ENCODE results near the gene NOS1AP. TPM values are rescaled to one million over a fixed set of nuclear protein-coding genes. Genes with fewer than 3 reads are reported as not detected.

NOS1AP gene
- total and polyA plus RNA-seq, 12 donors = 0.37 to 12.0 (median 3.1) TPM

DNA sequence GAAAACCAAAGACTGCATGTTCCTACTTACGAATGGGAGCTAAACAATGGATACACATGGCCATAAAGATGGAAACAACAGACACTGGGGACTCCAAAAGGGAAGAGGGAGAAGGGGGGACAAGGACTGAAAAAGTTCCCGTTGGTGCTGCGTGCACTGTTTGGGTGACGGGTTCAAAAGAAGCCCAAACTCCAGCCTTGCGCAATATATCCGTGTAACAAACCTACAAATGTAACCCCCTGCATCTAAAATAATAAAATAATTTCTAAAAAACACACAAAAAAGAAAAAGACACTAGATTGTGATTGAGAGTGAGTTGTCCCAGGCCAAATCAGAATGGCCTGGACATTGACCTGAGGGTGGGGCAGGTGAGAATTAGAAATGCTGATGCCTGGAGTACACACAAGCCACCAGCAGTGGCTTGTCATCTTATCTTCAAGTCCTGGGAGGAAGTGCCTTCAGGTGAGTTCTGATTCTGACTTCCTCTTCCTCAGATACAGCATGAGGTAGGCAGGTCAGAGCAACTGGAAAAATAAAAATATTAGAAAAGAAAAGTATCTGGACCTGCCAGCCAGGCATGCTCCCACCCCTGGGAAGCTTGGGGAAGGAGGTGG lies 252.4 kb downstream of the NOS1AP start:
- H3K4me3 ChIP-seq = no peak overlapping the region
- intact Hi-C loops (cut with DNase I) = no loop called here
- H3K4me1 ChIP-seq (replicated peaks in 1 of 2) = no peaks in the 10 kb centered on the region
- H3K27me3 ChIP-seq = no peaks in the 10 kb centered on the region
- H3K9me3 ChIP-seq (replicated peaks in 1 of 3) = no peaks in the 10 kb centered on the region
- no peaks in the 10 kb centered on the region for H3K36me3 ChIP-seq (replicated peaks in 1 of 2)
- WGBS, 4 donors = 87 to 91% (median 90%) methylated on average over 6 of the region's 6 CpGs
- no peak overlapping the region for H3K27ac ChIP-seq
- no peak for DNase-seq
- TF ChIP-seq, protein P1, sequence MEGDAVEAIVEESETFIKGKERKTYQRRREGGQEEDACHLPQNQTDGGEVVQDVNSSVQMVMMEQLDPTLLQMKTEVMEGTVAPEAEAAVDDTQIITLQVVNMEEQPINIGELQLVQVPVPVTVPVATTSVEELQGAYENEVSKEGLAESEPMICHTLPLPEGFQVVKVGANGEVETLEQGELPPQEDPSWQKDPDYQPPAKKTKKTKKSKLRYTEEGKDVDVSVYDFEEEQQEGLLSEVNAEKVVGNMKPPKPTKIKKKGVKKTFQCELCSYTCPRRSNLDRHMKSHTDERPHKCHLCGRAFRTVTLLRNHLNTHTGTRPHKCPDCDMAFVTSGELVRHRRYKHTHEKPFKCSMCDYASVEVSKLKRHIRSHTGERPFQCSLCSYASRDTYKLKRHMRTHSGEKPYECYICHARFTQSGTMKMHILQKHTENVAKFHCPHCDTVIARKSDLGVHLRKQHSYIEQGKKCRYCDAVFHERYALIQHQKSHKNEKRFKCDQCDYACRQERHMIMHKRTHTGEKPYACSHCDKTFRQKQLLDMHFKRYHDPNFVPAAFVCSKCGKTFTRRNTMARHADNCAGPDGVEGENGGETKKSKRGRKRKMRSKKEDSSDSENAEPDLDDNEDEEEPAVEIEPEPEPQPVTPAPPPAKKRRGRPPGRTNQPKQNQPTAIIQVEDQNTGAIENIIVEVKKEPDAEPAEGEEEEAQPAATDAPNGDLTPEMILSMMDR (IDR thresholded peaks at IDR 0.05) = no peak
- no peak for TF ChIP-seq POLR2A (IDR thresholded peaks at IDR 0.05)

GRCh38 chr1:162323023-162323422 lies 253.5 kb downstream of the NOS1AP start:
- TF ChIP-seq, protein P1 (IDR thresholded peaks at IDR 0.05) = no peak
- no peak for TF ChIP-seq POLR2A (IDR thresholded peaks at IDR 0.05)
- no peak overlapping the region for H3K27ac ChIP-seq
- no peak overlapping the region for H3K4me3 ChIP-seq
- WGBS, 4 donors = 91 to 95% (median 95%) methylated on average over 5 of the region's 5 CpGs
- intact Hi-C loops (cut with DNase I) = no loop called here
- no peaks in the 10 kb centered on the region for H3K36me3 ChIP-seq (replicated peaks in 1 of 2)
- no peaks in the 10 kb centered on the region for H3K27me3 ChIP-seq
- H3K9me3 ChIP-seq (replicated peaks in 1 of 3) = no peaks in the 10 kb centered on the region
- DNase-seq = no peak
- no peaks in the 10 kb centered on the region for H3K4me1 ChIP-seq (replicated peaks in 1 of 2)

GRCh38 chr1:162324396-162324795 lies 254.9 kb downstream of the NOS1AP start:
- Histone ChIP-seq H3K27ac (no peak overlapping the region), H3K9me3 (replicated peaks in 1 of 3) (no peaks in the 10 kb centered on the region), H3K36me3 (replicated peaks in 1 of 2) (no peaks in the 10 kb centered on the region), H3K4me3 (no peak overlapping the region), H3K27me3 (no peaks in the 10 kb centered on the region), H3K4me1 (replicated peaks in 1 of 2) (no peaks in the 10 kb centered on the region)
- no peak for DNase-seq
- TF ChIP-seq, protein P1 (IDR thresholded peaks at IDR 0.05) = no peak
- no peak for TF ChIP-seq POLR2A (IDR thresholded peaks at IDR 0.05)
- intact Hi-C loops (cut with DNase I) = no loop called here
- 79 to 87% (median 83%) methylated on average over 2 of the region's 2 CpGs for WGBS, 4 donors

GRCh38 chr1:162326559-162326958 lies 257.1 kb downstream of the NOS1AP start:
- Histone ChIP-seq H3K36me3 (replicated peaks in 1 of 2) (no peaks in the 10 kb centered on the region), H3K4me3 (no peak overlapping the region), H3K27me3 (no peaks in the 10 kb centered on the region), H3K4me1 (replicated peaks in 1 of 2) (no peaks in the 10 kb centered on the region), H3K27ac (no peak overlapping the region), H3K9me3 (replicated peaks in 1 of 3) (no peaks in the 10 kb centered on the region)
- TF ChIP-seq, protein P1 (IDR thresholded peaks at IDR 0.05) = no peak
- no peak for TF ChIP-seq POLR2A (IDR thresholded peaks at IDR 0.05)
- intact Hi-C loops (cut with DNase I) = no loop called here
- no peak for DNase-seq
